Heart left ventricle (tissue), 16 donors: ENCODE results near the gene DOK7. TPM values are rescaled to one million over a fixed set of nuclear protein-coding genes. Genes with fewer than 3 reads are reported as not detected.

Experiments used
- ATAC-seq, 4 donors: fragments of 200-7000 bp; cut with Tn5 transposase; one replicate each; pipeline ENCODE4 v1.9.1; 2020 to 2022; ENCODE audit warnings: moderate library complexity in 4 of 4, mild to moderate bottlenecking in 3 of 4, moderate number of reproducible peaks in 1 of 4
- DNase-seq, 5 donors: peaks; one replicate each; pipeline ENCODE4 v3.0.0-alpha.2; 2020
- H3K27ac ChIP-seq, 12 donors: fragments of 200-600 bp; sonication (generic) in 4 of 12; one replicate each; pipeline versions ENCODE4 v1.5.0 to v1.8.0; 2016 to 2022; ENCODE audit warnings: mild to moderate bottlenecking in 2 of 12
- H3K27me3 ChIP-seq, 9 donors: fragments of 200-600 bp; sonication (generic) in 2 of 9; one replicate each; pipeline versions ENCODE4 v1.5.1 to v1.8.0; 2016 to 2022; ENCODE audit warnings: mild to moderate bottlenecking in 3 of 9
- H3K36me3 ChIP-seq, 9 donors: fragments of 200-600 bp; sonication (generic) in 2 of 9; one replicate each; pipeline versions ENCODE4 v1.5.0 to v1.8.0; 2018 to 2022; ENCODE audit warnings: mild to moderate bottlenecking in 2 of 9
- H3K4me1 ChIP-seq, 12 donors: fragments of 200-600 bp; sonication (generic) in 4 of 12; one replicate each; pipeline versions ENCODE4 v1.5.0 to v1.8.0; 2016 to 2022; ENCODE audit warnings: mild to moderate bottlenecking in 3 of 12
- H3K4me3 ChIP-seq, 12 donors: fragments of 200-600 bp; sonication (generic) in 4 of 12; one replicate each; pipeline versions ENCODE4 v1.5.0 to v1.8.0; 2017 to 2022; ENCODE audit warnings: mild to moderate bottlenecking in 9 of 12, moderate library complexity in 4 of 12
- H3K9me3 ChIP-seq, 12 donors: fragments of 200-600 bp; sonication (generic) in 4 of 12; one replicate each; pipeline versions ENCODE4 v1.5.0 to v1.8.0; 2016 to 2022; ENCODE audit warnings: mild to moderate bottlenecking in 1 of 12
- CTCF ChIP-seq, 12 donors: fragments of 200-600 bp; sonication (generic) in 4 of 12; IDR thresholded peaks; one replicate each; pipeline versions ENCODE4 v1.5.0 to v1.8.0; 2018 to 2022; ENCODE audit warnings: antibody characterized with exemption in 12 of 12, mild to moderate bottlenecking in 5 of 12
- POLR2A ChIP-seq, 2 donors: fragments of 450-650 bp; IDR thresholded peaks; one replicate each; pipeline ENCODE4 v1.6.1; 2017; ENCODE audit warnings: antibody characterized with exemption in 2 of 2, mild to moderate bottlenecking in 2 of 2, moderate library complexity in 2 of 2
- WGBS, 4 donors: extraction: QIAGEN DNeasy Blood & Tissue Kit in 2 of 4; methylation state at CpG; one replicate each; pipeline versions ENCODE4 v1.1.5 to v1.1.7; 2013 to 2018; 5-methylcytosine and 5-hydroxymethylcytosine counted together
- intact Hi-C, 10 donors: fragments of 100-400 bp; cut with DNase I; formaldehyde crosslinking; loops; one replicate each; pipeline versions ENCODE4 v1.11.1 to v1.14.2; 2022
- polyA plus RNA-seq, 2 donors: library from polyadenylated mRNA; stranded (reverse); fragments of 200-250 nt; gene quantifications; one replicate each; pipeline ENCODE4 v1.2.3, GENCODE V29; 2013
- total RNA-seq, 9 donors: library from RNA; depleted of rRNA in 2 of 9; stranded (reverse); fragments of >200 nt in 2 of 9; fragmentation: NEBNext Ultra II Directional in 3 of 9; extraction: Animal tissue kit (Norgen Biotek cat#: 25700) in 3 of 9; gene quantifications; one replicate each; pipeline versions ENCODE4 v1.1.0 to v1.2.4, GENCODE V29; 2016 to 2023
- donor health status: ischemic (EF 13 %, LVEDD 7.1; RV severe dilation, severe dysfunction).
- donor health status: healthy with polysubstance abuse.
- donor health status: DM: no; HTN: yes; CAD: no.
- donor health status: DM: no; HTN: no; CAD: no.
- donor health status: ischemic (EF 25% LVEDD 6.9; RV normal size, moderate dysfunction).
- donor health status: ischemic (EF 25% LVEDD 5.7; RV mildly dilated, moderate dysfunction).
- donor health status: healthy.
- donor health status: DM: yes; HTN: yes; CAD: no.
- donor health status: ischemic (EF 35%, LVEDD 5.7; RV mildly dilated, moderate dysfunction).
- donor health status: nonischemic (EF 11% LVEDD 7.7; RV severe dilation, severe dysfunction).
- donor health status: DM: yes; HTN: yes; CAD: no.
- donor health status: PGD.
- donor health status: ischemic (EF 29% LVEDD 5.4; RV normal size, mild dysfunction).
- donor health status: nonischemic (EF 23%, LVEDD 6.1; RV moderate dilation, normal function).

Gene DOK7
- total and polyA plus RNA-seq, 11 donors: 27.7 to 89.5 (median 40.0) TPM

- intact Hi-C loops: loop anchor here in 1 of 10 donors (10.0 kb wide), 1 partner anchor 171 kb away; no protein-coding TSS in a partner anchor
- no peaks in the 10 kb centered on the region for H3K9me3 ChIP-seq
- 90 to 91% (median 91%) methylated on average over 21 to 32 of the region's 32 CpGs for WGBS, 4 donors
- TF ChIP-seq POLR2A (IDR thresholded peaks at IDR 0.05) (no peak), CTCF (IDR thresholded peaks at IDR 0.05) (no peak)
- peaks cover 0 to 3% (median 0%) of the 10 kb centered on the region in 12 donors for H3K4me1 ChIP-seq
- H3K36me3 ChIP-seq: peaks cover 6 to 97% (median 94%) of the 10 kb centered on the region in 9 donors
- ATAC-seq (no peak), DNase-seq (peak in 2 of 5 donors; percentile 16 to 48)
- no peak overlapping the region for H3K4me3 ChIP-seq
- H3K27me3 ChIP-seq: no peaks in the 10 kb centered on the region
- H3K27ac ChIP-seq: no peak overlapping the region
These were observed 53.1 kb downstream of the DOK7 start for GRCh38 chr4:3516061-3516835.

GRCh38 chr4:3516836-3517730, 54.0 kb downstream of the DOK7 start:
- ATAC-seq (no peak), DNase-seq (peak in 2 of 5 donors; percentile 19 to 59)
- no peaks in the 10 kb centered on the region for H3K9me3 ChIP-seq
- H3K27me3 ChIP-seq: no peaks in the 10 kb centered on the region
- intact Hi-C loops: loop anchor here in 1 of 10 donors (10.0 kb wide), 1 partner anchor 172 kb away; no protein-coding TSS in a partner anchor
- peaks cover 0 to 3% (median 0%) of the 10 kb centered on the region in 12 donors for H3K4me1 ChIP-seq
- H3K27ac ChIP-seq: no peak overlapping the region
- H3K36me3 ChIP-seq: peaks cover 8 to 100% (median 99%) of the 10 kb centered on the region in 9 donors
- H3K4me3 ChIP-seq: no peak overlapping the region
- TF ChIP-seq CTCF (IDR thresholded peaks at IDR 0.05) (no peak), POLR2A (IDR thresholded peaks at IDR 0.05) (no peak)
- WGBS, 4 donors: 88 to 91% (median 90%) methylated on average over 14 to 29 of the region's 29 CpGs

GRCh38 chr4:3517731-3518510, 54.8 kb downstream of the DOK7 start:
- DNase-seq: peak in 2 of 5 donors; percentile 21 to 61

More at GRCh38 chr4:3517731-3518510, 54.8 kb downstream of the DOK7 start:
- Histone ChIP-seq H3K9me3 (no peaks in the 10 kb centered on the region), H3K27me3 (no peaks in the 10 kb centered on the region), H3K4me3 (no peak overlapping the region), H3K27ac (no peak overlapping the region), H3K4me1 (no peaks in the 10 kb centered on the region), H3K36me3 (peaks cover 7 to 100% (median 96%) of the 10 kb centered on the region in 9 donors)
- intact Hi-C loops: loop anchor here in 1 of 10 donors (10.0 kb wide), 1 partner anchor 173 kb away; no protein-coding TSS in a partner anchor
- no peak for TF ChIP-seq POLR2A (IDR thresholded peaks at IDR 0.05)
- no peak for TF ChIP-seq CTCF (IDR thresholded peaks at IDR 0.05)
- no peak for ATAC-seq
- WGBS, 4 donors: 95 to 97% (median 96%) methylated on average over 30 to 49 of the region's 49 CpGs
